ENCODE measurements around the gene TLE4.

DNA sequence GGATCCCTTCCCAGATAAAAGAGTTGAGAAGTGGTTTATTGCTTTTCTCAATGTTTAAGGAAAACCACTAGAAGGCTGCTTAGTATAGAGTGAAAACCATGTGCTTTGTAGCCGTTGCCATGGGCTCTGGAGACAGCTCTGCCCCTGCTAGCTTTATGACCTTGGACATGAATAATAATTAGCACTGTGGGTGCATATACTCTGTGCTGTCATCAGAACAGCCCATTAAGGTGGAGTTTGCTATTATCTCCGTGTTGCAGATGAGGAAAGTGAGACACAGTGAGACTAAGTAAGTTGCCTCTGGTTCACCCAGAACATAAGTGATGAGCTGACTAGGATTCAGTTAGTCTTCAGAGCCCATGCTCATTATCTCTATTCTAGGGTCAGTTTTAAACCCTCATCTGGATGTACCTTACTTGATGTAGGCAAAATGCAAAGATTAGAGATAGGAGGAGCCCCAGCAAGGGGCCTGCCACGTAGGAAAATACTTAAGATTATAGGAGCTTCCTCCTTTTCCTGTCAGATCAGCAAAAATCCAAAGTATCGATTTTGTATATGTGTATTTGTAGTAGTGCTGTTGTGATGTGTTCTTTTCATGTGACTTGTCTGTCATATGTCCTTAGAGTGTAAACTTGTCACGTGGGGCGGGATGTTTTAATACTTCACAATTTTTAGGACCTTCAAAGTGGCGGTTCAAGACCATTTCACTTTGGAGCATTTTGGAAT lies 102.5 kb downstream of the TLE4 start:
- TF ChIP-seq, protein P1, sequence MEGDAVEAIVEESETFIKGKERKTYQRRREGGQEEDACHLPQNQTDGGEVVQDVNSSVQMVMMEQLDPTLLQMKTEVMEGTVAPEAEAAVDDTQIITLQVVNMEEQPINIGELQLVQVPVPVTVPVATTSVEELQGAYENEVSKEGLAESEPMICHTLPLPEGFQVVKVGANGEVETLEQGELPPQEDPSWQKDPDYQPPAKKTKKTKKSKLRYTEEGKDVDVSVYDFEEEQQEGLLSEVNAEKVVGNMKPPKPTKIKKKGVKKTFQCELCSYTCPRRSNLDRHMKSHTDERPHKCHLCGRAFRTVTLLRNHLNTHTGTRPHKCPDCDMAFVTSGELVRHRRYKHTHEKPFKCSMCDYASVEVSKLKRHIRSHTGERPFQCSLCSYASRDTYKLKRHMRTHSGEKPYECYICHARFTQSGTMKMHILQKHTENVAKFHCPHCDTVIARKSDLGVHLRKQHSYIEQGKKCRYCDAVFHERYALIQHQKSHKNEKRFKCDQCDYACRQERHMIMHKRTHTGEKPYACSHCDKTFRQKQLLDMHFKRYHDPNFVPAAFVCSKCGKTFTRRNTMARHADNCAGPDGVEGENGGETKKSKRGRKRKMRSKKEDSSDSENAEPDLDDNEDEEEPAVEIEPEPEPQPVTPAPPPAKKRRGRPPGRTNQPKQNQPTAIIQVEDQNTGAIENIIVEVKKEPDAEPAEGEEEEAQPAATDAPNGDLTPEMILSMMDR (IDR thresholded peaks at IDR 0.05) = no peak
- no peak for TF ChIP-seq POLR2A (IDR thresholded peaks at IDR 0.05)
- no peak for TF ChIP-seq POLR2AphosphoS5 (IDR thresholded peaks at IDR 0.05)

Data from breast epithelium (tissue), 3 donors.